HTERT RPE-1 (cell line): ENCODE measurements around the gene PEF1.

Experiments used
- in situ Hi-C: fragments of 300-500 bp; cut with MboI; formaldehyde crosslinking; loops from 4 replicates; pipeline ENCODE4 v1.14.3; 2020; ENCODE audit warnings: low sequenced_read_pairs

PEF1 gene

GRCh38 chr1:31632649-31633048 lies 12.0 kb downstream of the PEF1 start:
- in situ Hi-C loops = no loop called here

GRCh38 chr1:31628931-31629556 lies 15.6 kb downstream of the PEF1 start:
- in situ Hi-C loops = no loop called here

DNA sequence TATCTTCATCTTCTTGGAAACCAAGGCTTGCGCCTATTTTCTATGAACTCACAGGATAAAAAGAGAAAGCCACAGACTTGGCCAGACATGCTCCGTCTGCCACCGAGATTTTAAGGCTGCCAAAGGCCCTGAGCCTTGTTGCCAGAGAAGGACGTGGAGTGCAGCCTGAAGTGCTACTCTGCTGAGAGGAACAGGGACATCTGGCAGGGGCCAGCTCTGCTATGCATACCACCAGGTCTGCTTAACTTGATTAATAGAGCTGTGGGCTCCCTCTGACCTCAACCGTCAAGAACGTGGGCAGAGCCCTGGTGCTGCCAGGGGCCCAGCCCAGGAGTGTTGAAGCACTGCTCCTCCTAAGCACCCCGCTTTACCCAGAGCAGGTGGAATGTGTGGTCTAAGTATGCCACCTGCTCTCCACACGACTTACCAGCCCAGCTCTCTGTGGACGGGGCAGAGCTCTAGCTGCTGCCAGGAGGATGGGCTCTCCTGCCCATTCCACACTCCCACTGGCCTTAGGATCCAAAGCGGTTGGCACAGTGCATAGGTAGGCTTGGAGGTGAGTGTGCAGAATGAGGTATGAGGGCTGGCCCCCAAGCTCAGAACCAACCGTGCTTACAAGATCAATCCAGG lies 16.6 kb downstream of the PEF1 start:
- in situ Hi-C loops = no loop called here

DNA sequence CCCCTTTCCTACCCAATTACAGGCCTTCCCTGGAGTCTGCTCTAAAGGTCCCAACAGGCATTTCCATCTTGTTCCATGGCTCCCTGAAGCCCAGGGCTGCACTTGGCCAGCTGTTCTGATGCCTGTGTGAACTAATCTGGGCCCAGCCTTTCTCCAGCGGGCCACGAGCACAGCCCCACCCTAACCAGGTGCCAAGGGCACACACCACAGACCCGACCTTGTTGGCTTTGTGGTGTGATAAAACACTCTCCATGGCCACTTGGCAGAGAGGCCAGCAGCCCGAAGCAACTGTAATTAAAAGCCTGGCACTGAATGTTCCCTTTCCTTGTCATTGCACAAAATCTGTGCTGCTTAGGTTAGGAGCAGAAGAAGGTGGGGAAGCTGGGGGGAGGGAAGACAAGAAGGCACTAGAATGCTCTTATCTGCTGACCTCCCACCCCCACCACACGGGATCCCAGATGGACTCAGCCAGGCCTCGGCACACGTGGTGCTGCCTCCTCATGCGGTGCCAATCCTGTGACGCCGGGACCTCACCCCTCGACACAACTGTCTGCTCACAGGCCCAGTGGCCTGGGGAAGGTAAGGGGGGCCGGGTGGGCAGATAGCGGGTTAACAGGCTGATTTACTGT lies 17.3 kb downstream of the PEF1 start:
- in situ Hi-C loops = no loop called here

DNA sequence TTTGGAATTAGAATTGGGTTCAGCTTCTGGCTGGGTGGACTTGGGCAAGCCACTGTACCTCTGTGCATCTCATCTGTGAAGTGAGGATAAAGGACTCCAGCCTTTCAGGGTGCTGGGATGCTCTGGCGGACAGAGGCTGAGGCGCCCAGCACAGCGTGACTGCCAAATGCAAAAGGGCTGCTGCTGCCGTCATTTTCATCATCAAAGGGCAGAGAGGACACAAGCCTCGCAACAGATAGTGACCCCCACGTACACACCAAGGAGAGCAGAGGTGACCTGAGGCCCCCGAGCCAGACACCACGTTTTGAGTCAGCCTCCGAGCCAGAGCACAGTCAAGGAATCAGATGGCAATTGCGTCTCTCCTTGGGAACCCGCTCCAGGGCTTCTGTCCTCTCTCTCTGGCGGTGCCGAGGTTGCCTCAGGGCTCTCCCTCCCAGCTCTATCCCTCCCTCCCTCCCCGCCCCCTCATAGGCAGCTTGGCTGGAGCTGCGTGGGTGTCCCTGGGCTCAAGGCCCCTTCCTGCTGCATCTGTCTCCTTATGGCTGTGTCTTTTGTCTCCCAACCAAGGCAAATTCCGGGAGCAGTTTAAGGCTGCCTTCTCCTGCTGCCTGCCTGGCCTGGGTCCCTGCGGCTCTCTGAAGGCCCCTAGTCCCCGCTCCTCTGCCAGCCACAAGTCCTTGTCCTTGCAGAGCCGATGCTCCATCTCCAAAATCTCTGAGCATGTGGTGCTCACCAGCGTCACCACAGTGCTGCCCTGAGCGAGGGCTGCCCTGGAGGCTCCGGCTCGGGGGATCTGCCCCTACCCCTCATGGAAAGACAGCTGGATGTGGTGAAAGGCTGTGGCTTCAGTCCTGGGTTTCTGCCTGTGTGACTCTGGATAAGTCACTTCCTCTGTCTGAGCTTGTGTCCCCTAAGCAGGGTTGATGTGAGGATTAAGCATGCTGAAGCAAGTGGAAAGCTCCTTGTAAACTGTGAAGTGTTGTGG lies 18.2 kb downstream of the PEF1 start:
- in situ Hi-C loops = no loop called here

GRCh38 chr1:31625561-31626222 lies 19.0 kb downstream of the PEF1 start:
- in situ Hi-C loops = no loop called here

DNA sequence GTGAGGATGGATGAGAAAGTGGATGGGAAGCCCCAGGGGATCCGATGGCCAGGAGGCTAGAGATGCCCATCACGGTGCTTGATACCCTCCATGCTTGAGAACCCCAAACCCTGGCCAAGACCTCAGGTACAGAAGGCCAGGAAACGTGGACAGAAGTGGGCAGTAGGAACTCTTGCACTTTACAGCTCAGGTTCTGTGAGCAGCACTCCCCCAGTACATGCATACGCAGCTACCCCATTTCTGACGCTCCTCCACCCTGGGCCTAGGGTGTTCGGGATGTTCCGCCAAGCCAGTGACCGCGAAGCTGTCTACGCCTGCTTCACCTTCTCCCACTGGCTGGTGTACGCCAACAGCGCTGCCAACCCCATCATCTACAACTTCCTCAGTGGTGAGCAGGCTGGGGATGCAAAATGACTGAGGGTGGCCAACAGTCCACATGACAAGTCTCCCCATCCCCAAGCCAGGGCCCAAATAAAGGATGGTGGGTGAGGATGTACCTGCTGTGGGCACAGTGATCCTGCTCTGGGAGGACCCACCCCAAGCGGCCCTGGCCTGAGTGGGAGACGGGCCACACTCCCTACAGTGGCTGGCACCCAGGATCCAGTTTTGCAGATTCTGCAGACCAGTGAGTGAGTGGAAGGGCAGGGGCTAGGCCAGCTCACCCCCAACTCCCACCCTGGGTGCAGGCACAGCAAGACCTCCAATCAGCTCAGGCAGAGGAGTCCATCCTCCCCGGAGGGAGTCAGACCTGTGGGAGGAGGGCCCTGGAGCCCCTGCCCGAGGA lies 19.8 kb downstream of the PEF1 start:
- in situ Hi-C loops = no loop called here

GRCh38 chr1:31624309-31624708 lies 20.4 kb downstream of the PEF1 start:
- in situ Hi-C loops = no loop called here

GRCh38 chr1:31623365-31623764 lies 21.3 kb downstream of the PEF1 start:
- in situ Hi-C loops = no loop called here

DNA sequence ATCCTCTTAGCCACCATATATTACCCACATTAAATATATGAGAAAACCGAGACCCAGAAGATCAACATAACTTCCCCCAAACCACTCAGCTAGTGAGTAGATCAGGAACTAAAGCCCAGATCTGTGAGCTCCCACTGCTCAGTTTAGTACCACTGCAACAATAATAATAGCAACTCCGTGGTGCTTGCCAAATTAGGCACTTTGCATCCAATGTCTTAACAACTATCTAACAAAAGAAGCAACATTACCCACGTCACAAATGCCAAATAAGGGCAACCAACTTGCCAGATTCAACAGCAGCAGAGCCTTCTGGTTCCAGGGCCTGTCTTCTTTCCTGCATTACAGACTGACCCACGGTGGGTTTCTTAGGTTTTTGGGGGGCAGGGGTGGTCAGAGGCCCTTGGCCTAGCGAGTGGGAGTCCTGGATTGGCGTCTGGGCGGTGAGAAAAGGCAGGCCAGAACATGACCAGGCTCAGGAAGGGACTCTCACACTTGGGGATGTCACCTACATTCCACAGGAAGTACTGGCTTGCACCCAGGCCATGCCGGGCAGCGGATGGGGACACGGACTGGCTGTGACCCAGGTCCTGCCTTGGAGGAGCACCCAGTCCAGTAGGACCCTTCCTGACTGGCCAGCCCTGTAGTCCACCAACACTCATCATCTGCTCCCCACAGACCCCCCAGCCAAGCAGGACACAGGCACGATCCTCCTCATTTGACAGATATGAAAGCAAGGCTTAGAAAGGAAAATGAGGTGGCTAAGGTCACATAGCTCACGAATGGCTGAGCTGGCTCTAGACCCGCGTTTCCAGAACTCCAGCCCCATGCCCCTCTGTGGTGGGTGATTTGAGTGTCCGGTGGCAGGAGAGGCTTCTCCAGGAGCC lies 22.6 kb downstream of the PEF1 start:
- in situ Hi-C loops = no loop called here

DNA sequence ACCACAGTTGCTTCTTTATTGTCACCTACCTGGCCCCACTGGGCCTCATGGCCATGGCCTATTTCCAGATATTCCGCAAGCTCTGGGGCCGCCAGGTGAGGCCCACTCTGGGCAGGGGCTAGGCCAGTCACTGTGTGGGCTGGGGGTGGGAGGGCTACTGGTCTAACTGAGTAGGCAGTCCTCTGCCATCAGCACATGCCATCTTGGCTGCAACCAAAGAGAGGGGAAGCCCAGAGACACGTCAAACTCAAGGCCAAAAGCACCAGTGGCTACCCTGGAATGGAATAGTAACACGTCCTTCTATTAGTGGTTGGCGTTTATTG lies 23.2 kb downstream of the PEF1 start:
- in situ Hi-C loops = no loop called here

DNA sequence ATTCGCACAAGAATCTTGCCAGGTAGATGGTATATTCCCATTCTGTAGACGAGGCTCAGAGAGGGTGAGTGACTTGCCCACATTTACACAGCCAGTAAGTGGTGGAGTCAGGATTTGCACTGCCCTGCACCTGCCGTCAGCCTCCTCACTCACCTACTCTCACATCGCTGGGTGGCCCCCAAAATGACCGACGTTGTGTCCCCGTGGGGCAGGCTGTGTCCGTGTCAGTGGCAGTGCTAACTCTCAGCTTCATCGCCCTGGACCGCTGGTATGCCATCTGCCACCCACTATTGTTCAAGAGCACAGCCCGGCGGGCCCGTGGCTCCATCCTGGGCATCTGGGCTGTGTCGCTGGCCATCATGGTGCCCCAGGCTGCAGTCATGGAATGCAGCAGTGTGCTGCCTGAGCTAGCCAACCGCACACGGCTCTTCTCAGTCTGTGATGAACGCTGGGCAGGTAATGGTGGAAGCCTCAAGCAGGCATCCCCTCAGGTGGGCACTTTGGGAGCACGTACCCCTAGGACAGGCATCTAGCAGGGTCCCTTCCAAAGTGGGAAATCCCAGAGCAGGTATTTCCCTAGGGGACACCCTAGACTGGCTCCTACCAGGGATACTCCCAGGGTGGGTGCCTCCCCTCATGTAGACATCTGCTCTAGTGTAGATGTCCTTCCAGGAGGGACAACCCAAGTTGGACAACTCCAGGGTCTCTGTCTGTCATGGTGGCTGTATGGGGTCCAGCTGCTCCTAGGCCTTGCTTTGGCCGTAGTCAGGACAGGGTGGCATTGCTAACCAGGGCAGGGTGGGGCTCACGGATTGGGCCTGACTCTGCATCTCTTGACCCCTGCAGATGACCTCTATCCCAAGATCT lies 23.8 kb downstream of the PEF1 start:
- in situ Hi-C loops = no loop called here

DNA sequence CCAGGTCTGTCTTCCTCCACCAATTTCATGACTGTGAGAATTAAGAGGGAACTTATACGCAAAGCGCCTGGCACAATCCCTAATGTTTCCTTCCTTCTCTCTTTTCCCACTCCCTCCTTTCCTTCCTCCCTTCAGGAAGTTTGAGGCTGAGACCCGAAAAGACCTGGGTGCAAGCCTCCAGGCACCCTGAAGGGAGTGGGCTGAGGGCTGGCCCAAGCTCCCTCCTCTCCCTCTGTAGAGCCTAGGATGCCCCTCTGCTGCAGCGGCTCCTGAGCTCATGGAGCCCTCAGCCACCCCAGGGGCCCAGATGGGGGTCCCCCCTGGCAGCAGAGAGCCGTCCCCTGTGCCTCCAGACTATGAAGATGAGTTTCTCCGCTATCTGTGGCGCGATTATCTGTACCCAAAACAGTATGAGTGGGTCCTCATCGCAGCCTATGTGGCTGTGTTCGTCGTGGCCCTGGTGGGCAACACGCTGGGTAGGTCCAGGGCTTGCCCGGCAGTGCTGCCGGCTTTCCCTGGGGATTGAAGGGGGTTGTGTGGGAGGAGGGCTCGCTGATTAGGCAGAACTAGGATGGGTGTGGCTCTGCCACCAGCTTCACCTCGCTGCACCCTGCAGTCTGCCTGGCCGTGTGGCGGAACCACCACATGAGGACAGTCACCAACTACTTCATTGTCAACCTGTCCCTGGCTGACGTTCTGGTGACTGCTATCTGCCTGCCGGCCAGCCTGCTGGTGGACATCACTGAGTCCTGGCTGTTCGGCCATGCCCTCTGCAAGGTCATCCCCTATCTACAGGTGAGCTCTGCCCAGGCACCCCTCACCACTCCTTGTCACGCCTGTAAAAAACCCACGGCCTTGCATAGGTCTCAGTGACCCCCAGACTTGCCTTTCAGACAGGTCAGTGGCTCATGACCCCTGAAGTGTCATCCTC lies 25.5 kb downstream of the PEF1 start:
- in situ Hi-C loops = no loop called here

- in situ Hi-C loops = no loop called here
Observed at GRCh38 chr1:31617916-31618746, 26.5 kb downstream of the PEF1 start.

GRCh38 chr1:31617218-31617915 lies 27.3 kb downstream of the PEF1 start, which contains the start of gene HCRTR1:
Gene HCRTR1, plus strand, starts transcription at chr1:31617689. Its CDS starts 1,504 bp downstream, at chr1:31619193.
- in situ Hi-C loops = no loop called here

DNA sequence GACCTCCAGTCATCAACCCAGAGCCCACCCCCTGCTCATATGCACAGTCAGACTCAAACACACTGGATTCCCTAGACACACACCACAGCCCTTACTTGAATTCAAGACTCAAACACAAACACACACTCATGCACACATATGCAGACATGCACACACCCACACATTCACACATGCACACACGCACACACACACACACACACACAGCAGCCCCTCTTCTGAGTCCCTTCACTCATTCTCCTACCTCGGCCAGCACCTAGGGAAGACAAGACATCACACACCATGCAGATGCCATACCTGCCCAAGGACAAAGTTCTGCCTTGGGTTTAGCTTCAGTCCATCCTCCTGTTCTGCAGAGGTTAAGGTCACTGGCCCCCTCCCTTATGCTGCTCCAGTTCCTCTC lies 28.7 kb downstream of the PEF1 start:
- in situ Hi-C loops = no loop called here
